KMS-11 (cell line): Measurements from ENCODE around the gene SP110.

ENCODE experiments used
- H2AFZ ChIP-seq: fragments of 200-600 bp; sonication (generic); 2 replicates; pipeline ENCODE4 v1.6.1; 2016; ENCODE audit warnings: antibody characterized with exemption, mixed run types, low read depth
- H3K27ac ChIP-seq: fragments of 200-600 bp; sonication (generic); 2 replicates; pipeline ENCODE4 v1.6.1; 2016; ENCODE audit warnings: mild to moderate bottlenecking, mixed run types
- H3K27me3 ChIP-seq: fragments of 200-600 bp; sonication (generic); 2 replicates; pipeline ENCODE4 v1.6.1; 2017; ENCODE audit warnings: mild to moderate bottlenecking, low read depth, mixed run types, moderate library complexity; ENCODE audit not compliant: insufficient read depth
- H3K36me3 ChIP-seq: fragments of 200-600 bp; sonication (generic); 2 replicates; pipeline ENCODE4 v1.6.1; 2017; ENCODE audit warnings: mild to moderate bottlenecking, mixed run types; ENCODE audit not compliant: insufficient read depth
- H3K4me1 ChIP-seq: fragments of 200-600 bp; sonication (generic); 2 replicates; pipeline ENCODE4 v1.6.1; 2016; ENCODE audit warnings: mild to moderate bottlenecking, low read depth, mixed run types; ENCODE audit not compliant: poor library complexity, severe bottlenecking
- H3K4me2 ChIP-seq: fragments of 200-600 bp; sonication (generic); 2 replicates; pipeline ENCODE4 v1.7.0; 2016; ENCODE audit warnings: mild to moderate bottlenecking, mixed run types
- H3K4me3 ChIP-seq: fragments of 200-600 bp; sonication (generic); IDR thresholded peaks from 2 replicates; pipeline ENCODE4 v1.6.1; 2017; ENCODE audit warnings: low read depth, low read length, mixed read lengths; ENCODE audit not compliant: insufficient read depth
- H3K79me2 ChIP-seq: fragments of 200-600 bp; sonication (generic); 2 replicates; pipeline ENCODE4 v1.6.1; 2016; ENCODE audit warnings: low read depth, mixed run types; ENCODE audit not compliant: insufficient read depth
- H3K9ac ChIP-seq: fragments of 200-600 bp; sonication (generic); 2 replicates; pipeline ENCODE4 v1.6.1; 2016; ENCODE audit warnings: mild to moderate bottlenecking, mixed run types
- H4K20me1 ChIP-seq: fragments of 200-600 bp; sonication (generic); 2 replicates; pipeline ENCODE4 v1.6.1; 2016; ENCODE audit warnings: mild to moderate bottlenecking, mixed run types; ENCODE audit not compliant: insufficient read depth
- TF ChIP-seq, protein P1 (sequence below): fragments of 200-600 bp; sonication (generic); conservative IDR thresholded peaks from 2 replicates; pipeline ENCODE4 v1.6.1; 2017; ENCODE audit warnings: low read depth, mild to moderate bottlenecking, antibody characterized with exemption, low read length, moderate library complexity, mixed read lengths

Gene SP110

GRCh38 chr2:230234845-230235244 lies 15.1 kb upstream of the SP110 start:
- no peaks in the 10 kb centered on the region for H3K4me1 ChIP-seq
- H4K20me1 ChIP-seq = no peaks in the 10 kb centered on the region
- H3K4me3 ChIP-seq = no peak overlapping the region
- no peak overlapping the region for H3K4me2 ChIP-seq
- H3K27ac ChIP-seq = no peak overlapping the region
- no peak overlapping the region for H3K9ac ChIP-seq
- no peaks in the 10 kb centered on the region for H3K36me3 ChIP-seq
- no peaks in the 10 kb centered on the region for H3K27me3 ChIP-seq
- H3K79me2 ChIP-seq = no peaks in the 10 kb centered on the region
- TF ChIP-seq, protein P1, sequence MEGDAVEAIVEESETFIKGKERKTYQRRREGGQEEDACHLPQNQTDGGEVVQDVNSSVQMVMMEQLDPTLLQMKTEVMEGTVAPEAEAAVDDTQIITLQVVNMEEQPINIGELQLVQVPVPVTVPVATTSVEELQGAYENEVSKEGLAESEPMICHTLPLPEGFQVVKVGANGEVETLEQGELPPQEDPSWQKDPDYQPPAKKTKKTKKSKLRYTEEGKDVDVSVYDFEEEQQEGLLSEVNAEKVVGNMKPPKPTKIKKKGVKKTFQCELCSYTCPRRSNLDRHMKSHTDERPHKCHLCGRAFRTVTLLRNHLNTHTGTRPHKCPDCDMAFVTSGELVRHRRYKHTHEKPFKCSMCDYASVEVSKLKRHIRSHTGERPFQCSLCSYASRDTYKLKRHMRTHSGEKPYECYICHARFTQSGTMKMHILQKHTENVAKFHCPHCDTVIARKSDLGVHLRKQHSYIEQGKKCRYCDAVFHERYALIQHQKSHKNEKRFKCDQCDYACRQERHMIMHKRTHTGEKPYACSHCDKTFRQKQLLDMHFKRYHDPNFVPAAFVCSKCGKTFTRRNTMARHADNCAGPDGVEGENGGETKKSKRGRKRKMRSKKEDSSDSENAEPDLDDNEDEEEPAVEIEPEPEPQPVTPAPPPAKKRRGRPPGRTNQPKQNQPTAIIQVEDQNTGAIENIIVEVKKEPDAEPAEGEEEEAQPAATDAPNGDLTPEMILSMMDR = no peak
- no peak overlapping the region for H2AFZ ChIP-seq

DNA sequence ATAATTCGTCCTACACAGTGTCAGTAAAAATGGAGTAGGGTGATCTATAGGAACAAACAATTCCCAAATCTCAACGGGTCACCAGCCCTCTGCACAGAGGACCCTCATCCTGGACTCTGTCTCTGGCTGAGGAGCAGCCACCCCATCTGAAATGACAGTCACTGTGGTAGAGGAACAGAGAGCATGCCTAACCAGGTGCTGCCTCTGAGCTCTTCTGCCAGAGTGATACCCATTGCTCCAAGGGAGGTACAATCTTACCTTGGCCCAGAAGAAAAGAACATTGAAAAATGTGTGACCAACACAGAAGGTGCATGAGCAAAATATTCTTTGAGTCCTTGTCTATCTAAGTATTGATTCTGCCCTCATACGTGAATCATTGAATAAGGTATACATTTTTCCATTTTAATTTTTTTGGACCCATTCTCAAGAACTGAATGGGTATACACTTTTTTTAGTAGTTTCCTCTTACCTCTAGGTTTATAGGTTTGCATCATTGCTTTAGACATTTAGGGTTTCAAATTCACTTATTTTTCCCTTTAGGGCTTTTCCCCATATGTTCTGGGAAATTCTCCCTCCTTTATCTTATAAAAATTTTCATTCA lies 14.4 kb upstream of the SP110 start:
- Histone ChIP-seq H3K27me3 (no peaks in the 10 kb centered on the region), H3K4me3 (no peak overlapping the region), H4K20me1 (no peaks in the 10 kb centered on the region), H3K4me1 (no peaks in the 10 kb centered on the region), H3K9ac (no peak overlapping the region), H3K4me2 (no peak overlapping the region), H2AFZ (no peak overlapping the region), H3K36me3 (no peaks in the 10 kb centered on the region), H3K27ac (no peak overlapping the region), H3K79me2 (no peaks in the 10 kb centered on the region)
- TF ChIP-seq, protein P1 = no peak

GRCh38 chr2:230231251-230231650 lies 11.5 kb upstream of the SP110 start:
- Histone ChIP-seq H3K79me2 (no peaks in the 10 kb centered on the region), H2AFZ (no peak overlapping the region), H3K27ac (no peak overlapping the region), H4K20me1 (no peaks in the 10 kb centered on the region), H3K36me3 (no peaks in the 10 kb centered on the region), H3K4me2 (no peak overlapping the region), H3K27me3 (no peaks in the 10 kb centered on the region), H3K9ac (no peak overlapping the region), H3K4me1 (no peaks in the 10 kb centered on the region), H3K4me3 (no peak overlapping the region)
- TF ChIP-seq, protein P1 = no peak

DNA sequence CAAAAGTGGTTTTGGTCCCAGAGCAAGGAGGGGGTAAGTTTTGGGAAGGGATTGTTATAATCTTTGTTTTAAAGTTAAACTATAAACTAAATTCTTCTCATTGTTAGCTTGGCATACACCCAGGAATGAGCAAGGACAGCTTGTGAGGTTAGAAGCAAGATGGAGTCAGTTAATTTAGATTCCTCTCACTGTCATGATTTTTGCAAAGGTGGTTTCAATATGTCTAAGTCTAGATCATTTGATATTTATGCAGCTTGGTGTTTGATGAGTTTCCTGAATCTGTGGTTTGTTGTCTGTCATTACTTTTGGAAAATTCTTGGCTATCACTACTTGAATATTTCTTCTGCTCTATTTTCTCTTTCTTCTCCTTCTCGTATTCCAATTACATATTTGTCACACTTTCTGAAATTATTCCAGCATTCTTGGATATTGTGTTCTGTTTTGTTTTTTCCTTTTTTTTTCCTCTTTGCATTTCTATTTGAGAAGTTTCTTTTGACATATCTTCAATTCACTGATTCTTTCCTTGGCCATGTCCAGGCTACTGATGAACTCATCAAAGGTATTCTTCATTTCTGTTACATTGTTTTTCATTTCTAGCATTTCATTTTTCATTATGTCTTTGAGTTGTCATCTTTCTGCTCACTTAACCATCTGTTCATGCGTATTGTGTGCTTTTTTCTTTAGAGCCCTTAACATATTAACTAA lies 10.9 kb upstream of the SP110 start:
- Histone ChIP-seq H2AFZ (no peak overlapping the region), H3K79me2 (no peaks in the 10 kb centered on the region), H3K27ac (no peak overlapping the region), H4K20me1 (no peaks in the 10 kb centered on the region), H3K27me3 (no peaks in the 10 kb centered on the region), H3K9ac (no peak overlapping the region), H3K36me3 (no peaks in the 10 kb centered on the region), H3K4me1 (no peaks in the 10 kb centered on the region), H3K4me2 (no peak overlapping the region), H3K4me3 (no peak overlapping the region)
- TF ChIP-seq, protein P1 = no peak
